Activated CD4-positive, alpha-beta T cell treated with anti-CD3 and anti-CD28 coated beads, Interleukin-2, Interleukin-6, amounts not matched to agents 100 ng/mL and 50 ng/mL, durations not matched to agents 16 hours and 8 hours (primary cell): Measurements from ENCODE around the gene PDZD4.

ENCODE experiments used
- DNase-seq: peaks from one replicate; pipeline ENCODE4 v3.0.0-alpha.2; 2020

Gene PDZD4

DNA sequence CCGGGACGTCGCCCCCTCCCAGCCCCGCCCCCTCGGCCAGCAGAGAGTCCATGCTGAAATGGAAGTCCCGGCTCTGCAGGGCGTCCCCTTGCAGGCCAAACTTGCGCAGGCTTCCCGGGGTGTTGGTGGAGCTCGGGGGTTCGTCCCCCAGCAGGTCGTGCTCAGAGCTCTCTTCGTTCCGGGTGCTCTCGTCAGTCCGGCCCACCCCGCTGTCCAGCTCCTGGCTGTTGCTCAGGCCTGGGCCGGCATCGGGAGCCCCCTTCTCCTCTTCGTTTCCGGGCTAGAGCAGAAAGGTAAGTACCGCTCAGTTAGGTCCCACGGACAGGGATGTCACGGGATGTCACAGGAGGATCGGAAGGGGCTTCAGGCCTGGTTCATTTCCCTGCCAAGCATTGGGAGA is 25.7 kb downstream of the PDZD4 start:
- no peak for DNase-seq

DNA sequence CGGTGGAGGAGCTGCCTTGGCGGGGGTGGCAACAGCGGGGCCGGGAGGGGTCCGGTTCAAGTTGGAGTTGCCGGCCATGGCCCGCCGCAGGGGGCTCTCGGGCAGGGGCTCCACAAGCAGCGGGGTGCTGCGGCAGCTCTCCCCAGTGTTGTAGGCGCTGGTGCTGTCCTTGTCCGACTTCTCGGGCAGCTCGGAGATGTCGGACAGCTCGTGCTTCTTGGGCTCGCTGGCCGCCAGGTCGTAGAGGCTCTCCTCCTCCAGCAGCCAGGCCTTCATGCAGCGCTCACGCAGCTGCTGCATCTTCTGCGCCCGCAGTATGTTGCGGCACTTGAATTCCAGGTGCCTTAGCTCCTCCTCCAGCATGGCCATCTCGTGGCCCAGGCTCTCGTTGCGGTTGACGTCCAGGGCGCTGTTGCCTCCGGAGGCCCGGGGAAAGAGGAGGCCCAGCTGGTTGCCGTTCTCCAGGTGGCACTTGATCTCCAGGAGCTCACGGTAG is 26.2 kb downstream of the PDZD4 start:
- DNase-seq: no peak

DNA sequence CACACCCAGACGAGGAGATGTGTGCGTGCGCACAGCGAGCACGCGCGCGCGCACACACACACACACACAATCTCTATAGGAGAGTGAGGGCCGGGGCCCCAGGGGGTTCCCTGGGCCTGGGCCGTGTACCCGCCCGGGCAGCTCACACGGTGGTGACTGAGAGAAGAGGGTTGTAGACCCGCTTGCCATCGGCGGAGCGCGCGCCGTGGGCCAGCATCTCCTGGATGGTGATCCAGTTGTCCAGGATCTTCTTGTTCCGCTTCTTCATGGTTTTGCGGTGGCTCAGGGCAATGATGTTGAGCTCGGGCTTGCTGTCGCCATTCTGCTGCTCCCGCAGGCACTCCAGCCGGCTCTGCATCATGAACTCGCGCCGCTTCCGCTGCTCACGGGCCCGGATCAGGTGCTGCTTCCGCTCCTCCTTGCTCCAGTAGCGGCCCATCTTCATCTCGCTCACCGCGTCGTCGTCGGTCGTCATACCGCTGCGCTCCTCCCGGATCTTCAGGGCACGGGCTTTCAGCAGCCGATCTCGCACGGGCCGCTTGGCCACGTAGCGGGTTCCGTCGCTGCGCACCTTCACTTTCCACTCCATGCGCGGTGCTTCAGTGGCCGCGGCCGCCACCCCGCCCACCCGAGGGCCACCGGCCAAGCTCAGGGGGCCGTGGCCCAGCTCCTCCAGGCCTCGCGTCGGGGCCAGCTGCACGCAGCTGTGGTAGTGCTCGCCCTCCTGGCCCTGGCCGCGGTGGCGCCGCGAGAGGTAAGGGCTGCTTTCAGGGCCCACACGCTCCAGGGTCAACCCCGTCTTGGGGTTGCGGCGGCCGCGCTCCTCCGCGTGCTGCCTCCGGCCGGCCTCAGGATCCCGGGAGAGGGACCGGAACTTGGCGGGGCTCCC is 26.9 kb downstream of the PDZD4 start:
- DNase-seq: no peak

DNA sequence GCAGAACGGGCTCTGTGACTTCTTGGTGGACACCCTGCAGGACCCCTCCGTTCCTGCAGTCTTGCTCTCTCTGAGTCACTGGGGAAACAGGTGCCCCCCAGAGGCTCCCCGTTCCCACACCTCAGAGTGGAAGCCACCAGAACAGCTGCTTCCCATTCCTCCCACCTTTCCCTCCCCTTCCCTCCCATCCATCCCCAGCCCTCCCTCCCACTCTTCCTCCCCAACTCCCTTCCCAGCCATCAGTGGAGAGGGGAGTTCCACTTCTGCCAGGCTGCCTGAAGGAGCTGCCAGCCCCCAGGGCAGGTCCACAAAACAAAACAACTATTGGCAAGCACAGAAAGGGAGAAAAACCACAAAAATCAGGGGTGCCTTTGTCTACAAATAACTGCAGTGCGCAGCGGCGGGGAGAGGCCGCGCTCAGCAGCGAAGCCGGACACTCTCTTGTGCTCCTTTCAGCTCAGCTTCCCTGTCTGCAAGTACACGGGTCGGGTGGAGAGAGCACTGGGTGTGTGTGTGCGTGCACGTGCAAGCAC is 27.8 kb downstream of the PDZD4 start:
- no peak for DNase-seq

DNA sequence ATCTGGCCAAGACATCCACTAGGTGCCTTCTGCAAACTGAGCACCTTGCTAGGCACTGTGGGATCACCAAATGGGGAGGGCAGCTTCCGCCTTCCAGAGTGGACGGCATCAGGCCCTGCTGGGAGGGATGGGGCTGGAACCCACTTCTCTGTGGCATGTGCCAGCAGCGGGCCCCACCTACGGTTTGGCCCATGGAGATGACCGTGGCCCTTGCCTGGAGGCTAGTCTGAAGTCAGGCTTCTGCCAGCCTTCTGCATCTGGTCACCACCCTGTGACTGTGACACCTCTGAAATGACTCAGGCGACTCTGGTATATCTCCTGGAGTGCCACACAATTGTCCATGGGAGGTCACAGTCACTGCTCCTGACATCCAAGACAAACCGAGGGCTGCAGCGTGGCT is 28.7 kb downstream of the PDZD4 start:
- DNase-seq: no peak

DNA sequence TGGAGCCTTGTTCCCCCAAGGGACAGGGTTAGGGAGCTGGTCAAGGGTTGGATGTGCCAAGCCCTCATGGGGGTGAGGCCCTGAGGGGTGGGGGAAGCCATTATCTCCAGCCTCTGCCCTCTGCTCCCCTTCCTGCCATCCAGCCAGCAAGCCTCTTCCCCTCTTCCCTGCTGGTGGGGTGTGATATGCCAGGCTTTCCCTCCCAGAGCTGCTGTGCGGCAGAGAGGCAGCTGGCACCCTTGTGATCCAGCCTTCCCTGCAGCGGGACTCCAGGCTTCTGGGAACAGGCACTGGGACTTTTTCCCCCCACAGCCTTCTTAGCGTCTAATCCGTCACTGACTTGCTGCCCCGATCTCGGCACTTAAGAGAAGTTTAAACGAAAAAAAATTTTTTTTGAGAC is 29.6 kb downstream of the PDZD4 start:
- DNase-seq: no peak

DNA sequence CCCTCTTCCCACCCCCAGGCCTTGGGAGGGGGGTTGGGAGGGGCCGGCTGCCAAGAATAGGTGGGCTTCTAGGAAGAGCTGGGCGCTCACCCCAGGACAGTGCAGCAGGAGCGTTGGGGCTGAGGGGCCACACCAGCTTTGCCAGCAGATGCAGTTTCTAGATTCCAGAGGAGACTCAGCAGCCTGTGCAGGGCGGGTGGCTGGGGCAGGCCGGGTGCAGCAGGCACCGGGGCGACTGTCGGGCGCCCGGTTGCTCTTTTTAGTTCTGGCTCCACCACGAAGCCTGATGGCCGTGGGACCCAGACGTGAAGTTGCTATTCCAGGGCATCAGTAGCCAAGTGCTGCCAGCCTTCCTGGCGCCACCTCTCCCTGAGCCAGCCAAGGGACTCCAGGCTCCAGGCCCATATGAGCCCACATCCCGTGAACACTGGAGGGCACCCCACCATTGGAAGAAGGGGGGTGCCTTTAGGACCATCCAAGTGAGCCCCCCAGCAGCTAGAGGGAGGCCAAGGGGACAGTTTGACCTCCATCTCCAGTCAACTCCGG is 30.1 kb downstream of the PDZD4 start:
- no peak for DNase-seq

DNA sequence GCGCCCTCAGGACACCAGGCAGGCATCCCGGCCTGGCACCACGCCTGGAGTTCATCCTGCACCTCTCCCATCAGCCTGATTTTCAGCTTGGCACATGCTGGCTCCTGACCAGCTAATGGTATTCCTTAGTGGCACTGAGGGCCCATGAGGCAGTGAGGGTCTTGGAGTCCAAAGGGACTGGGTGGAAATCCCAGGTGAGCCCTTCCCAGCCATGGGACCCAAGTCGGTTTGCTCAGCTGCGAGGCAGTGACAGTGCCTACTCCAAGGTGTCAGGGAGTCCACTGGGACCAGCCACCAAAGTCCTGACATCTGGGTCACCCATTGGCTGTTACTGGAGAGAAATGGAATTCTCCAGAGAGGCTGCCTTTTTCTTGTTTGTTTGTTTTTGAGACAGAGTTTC is 31.0 kb downstream of the PDZD4 start:
- no peak for DNase-seq

DNA sequence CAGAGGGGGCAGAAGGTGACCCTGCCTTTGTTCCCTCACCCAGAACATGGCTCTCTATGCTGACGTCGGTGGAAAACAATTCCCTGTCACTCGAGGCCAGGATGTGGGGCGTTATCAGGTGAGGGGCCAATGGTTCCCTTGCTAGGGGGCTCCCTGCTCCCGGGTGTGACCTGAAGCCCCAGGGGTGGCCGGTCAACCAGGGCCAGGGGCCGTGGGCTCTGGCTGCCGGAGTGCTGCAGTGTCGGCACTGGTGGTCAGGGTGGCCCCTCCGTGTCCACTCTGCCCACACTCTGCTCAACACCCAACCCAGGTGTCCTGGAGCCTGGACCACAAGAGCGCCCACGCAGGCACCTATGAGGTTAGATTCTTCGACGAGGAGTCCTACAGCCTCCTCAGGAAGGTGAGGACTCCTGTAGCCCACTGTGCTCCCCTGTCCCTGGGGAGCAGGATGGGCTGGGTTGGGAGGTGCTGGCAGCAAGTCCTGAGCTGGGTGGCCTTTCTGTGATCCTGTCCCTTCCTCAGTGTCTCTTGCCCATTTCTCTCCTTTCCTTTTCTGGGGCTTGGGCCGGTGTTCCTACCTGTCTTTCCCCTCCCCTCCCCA is 32.8 kb downstream of the PDZD4 start:
- no peak for DNase-seq

DNA sequence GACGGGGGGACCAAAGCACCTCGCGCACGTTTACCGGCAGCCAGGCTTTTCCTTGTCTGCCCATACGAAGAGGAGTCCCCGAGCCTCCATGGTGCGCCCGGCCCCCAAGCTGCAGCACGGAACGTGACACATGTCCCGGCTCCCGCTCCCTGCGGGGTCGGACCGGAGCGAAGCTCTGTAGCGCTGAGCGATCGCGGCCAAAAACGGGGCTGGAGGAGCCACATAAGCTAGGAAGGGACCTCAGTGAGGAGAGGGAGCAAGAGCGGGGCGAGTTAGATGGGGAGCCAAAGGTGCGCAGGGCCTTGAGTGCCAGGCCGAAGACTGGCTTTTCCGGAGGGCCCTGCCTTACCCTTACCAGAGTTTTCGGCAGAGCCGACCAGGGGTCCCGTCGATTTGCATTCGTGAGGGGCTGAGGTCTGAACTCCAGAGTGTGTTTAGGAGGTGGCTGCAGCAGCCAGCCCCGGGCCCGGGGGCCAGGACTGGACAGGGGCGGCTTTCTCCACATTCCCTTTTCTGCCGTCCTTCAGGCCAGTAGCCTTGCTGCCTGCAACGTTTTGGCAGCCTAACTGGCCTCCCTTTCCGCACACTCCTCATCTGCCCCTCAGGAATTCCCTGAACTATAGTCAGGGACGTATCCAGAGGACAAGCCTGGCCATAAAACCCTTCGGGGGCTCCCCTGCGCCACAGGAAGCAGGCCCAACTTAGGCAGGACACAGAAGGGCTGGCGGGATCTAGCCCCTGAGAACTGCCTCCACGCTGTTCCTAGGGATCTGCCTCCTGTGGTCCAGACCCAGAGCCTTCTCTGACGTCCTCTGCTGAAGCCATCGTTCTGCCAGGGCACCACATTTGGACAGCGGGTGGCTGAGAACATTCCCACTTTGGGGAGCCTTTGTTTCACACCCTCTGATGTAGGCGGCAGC is 35.2 kb downstream of the PDZD4 start:
- no peak for DNase-seq

DNA sequence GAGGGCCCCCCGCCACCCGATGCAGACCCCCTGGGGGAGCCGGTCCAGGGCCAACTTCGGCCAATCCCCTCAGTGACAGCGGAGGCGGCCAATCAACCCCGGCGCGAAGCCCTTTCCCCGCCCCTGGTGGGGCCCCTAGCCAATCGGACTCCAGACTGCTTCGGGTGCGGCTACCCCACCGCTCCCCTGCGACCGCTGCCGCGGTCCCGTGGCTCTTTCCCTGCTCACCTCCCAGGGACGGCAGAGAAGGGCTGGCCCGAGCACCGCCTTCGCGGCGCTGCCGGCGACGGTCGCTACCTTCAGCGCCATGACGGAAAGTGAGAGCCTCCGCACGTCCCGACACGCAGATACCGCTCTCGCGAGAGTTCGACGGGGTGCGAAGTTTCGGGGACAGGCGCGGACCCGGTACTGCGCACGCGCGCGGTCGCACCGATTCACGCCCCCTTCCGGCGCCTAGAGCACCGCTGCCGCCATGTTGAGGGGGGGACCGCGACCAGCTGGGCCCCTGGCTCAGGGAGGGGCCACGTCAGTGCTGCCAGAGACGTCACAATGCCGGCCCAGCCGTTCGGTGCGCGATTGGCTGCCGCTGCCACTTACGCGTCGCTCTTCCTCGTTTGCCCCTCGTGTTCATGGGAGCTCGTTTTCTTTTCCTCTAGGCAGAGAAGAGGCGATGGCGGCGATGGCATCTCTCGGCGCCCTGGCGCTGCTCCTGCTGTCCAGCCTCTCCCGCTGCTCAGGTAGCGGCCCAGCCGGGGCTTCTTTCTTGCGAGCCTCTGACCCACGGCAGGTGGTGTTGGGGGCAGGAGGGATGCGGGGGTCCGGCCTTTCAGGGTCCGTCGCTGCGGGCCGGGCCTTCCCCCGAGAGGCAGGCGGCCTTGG is 36.1 kb downstream of the PDZD4 start, which contains the start of the genes IDH3G and SSR4:
TSS of gene IDH3G (minus strand) at position 358 of the 879 bp plus-strand sequence. CDS start at position 309, 49 bp downstream.
TSS of gene SSR4 (plus strand) at position 651 of the 879 bp plus-strand sequence. CDS start at position 671, 20 bp downstream.
- DNase-seq: peak; percentile 94

DNA sequence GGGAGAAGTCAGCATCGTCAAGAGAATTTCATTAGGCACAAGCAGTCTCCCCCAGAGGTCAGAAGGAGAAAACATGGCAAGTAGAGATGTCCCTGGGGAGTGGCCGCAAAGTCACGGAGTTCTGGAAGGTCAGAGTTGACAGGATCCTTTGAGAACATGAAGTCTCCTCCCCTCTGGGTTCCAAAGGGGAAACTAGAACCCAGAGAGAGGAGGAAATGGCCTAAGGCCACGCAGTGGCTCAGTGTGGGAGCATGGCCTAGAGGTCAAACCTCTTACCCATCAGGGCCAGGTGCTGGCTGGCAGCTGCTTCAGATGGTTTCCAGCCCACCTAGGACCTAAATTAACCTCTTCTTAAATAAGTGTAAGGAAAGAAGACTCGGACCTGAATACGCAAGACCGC is 37.1 kb downstream of the PDZD4 start:
- DNase-seq: no peak

DNA sequence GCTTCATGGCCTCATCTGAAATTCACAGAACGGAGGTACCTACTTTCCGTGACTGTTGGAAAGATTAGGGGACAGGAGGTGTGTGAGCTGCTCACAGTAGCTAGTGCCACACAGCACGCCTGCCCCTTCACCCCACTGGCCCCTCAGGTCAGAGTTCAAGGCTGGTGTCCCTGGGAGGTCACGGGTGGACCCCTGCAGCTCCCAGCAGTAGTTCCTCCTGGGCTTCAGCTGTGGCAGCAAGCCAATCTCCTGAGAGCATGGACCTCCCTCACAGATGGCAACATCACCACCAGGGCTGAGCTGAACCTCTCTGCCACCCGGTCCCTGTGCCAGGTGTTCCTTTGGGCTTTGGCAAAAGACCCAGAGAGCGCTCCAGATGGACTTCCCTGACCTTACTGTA is 38.0 kb downstream of the PDZD4 start:
- DNase-seq: no peak

DNA sequence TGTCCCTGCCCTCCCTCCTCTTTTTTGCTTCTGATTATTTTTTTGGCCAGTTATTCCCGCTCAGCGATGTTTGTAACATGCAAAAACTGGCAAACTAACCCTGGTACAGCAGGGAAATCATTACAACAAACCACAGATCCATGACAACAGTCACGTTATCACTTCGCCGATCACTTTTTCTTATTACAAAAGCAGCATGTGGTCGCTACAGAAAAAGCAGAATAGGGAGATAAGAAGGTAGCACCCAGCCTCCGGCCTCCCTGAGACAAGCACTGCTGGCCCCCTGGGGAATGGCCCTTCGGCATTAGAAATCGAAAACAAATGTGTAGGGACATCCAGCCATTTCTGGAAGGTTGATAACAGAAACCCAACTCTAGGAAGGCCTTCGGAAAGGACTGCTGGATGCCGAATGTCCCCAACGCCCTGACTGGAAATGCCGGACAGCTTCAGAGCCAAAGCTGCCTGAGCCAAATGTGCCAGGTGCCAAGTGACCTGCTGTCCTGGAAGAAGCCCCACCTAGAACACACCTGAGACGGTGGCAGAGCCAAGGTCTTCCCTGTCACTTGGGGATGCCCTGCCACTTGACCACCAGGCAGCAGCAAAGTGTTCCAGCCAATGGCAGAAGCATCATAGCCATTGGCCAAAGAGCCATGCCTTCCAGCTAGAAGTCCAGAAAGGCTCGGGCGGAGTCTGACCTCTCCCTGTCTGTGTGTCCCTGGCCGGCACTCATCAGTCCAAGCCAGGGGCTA is 39.1 kb downstream of the PDZD4 start:
- DNase-seq: no peak

DNA sequence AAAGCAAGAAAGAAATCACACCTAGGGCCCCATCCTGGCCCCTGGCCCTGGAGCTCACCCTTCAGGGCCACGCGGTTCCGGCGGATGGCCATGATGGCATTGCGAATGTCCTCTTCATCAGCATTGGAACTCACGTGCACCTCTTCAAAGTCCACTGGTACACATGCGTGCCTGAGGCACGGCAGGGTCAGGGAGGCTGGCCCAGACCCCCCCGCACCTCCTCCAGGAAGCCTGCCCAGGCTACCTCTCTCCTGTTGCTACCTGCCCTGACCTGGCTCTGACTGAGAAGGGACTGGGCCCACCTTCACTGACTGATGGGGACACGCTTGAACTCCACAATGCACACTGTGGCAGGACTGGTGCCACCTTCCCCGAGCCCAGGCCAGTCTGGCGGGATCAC is 40.7 kb downstream of the PDZD4 start:
- DNase-seq: no peak

DNA sequence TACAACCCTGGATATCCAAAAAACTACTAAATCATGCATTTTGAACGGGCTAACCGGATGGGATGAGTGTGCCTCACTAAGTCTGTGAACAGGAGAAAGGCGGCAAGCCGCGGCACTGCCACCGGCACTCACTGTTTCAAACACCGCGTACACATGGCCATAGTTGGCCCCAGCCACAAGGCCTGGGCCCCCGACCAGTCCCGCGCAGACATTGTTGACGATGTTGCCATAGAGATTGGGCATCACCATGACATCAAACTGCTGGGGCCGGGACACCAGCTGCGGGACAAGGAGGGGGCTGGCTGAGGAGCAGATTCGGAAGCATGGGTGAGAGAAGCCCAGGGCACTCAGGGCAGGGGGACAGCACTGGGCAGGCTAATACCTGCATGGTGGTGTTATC is 43.7 kb downstream of the PDZD4 start:
- no peak for DNase-seq

DNA sequence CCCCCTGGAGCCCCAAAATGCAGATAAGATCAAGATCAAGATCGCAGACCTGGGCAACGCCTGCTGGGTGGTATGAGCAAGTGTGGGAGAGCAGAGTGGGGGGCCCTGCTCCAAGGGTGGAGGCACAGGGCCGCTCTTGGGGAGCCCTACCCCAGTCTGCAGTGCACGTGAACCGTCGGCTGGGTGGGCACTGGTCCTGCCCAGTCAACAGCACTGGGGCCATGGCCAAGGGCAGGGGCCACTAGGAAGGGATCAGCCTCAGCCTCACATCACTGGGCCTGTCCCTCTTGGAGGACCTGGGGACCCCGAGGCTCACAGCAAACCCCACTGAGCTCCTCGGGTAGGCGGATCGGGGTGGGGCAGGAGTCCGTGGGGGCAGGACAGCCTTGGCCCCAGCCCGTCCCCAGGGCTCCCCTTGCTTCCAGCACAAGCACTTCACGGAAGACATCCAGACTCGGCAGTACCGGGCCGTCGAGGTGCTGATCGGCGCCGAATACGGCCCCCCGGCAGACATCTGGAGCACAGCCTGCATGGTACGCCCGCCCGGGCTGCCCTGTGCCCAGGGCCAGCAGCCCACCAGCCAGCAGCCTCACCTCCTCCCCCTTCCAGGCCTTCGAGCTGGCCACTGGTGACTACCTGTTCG is 45.9 kb downstream of the PDZD4 start:
- DNase-seq: no peak

DNA sequence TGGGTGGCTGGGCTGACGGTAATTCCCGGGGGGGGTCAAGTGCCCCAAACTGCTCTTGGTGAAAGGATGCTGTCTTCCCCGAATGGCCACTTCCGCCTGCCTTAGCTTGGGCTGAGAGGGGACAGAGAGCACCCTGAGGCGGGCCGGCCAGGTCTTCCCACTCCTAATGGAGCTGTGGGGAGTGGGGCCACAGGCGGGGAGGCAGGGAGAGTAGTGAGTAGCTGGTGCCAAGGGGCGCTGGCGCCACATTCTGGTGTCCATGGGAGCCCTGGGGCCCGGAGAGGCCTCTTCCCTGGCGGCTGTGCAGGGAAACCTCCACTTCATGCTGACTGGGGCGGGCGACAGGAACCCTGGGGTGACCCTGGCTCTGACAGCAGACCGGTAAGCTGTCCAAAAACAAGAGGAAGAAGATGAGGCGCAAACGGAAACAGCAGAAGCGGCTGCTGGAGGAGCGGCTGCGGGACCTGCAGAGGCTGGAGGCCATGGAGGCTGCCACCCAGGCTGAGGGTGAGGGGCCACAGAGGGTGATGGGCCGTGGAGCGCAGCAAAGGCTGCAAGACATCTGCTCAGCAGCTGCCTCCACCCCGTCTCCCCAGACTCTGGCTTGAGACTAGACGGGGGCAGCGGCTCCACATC is 46.8 kb downstream of the PDZD4 start:
- DNase-seq: no peak

DNA sequence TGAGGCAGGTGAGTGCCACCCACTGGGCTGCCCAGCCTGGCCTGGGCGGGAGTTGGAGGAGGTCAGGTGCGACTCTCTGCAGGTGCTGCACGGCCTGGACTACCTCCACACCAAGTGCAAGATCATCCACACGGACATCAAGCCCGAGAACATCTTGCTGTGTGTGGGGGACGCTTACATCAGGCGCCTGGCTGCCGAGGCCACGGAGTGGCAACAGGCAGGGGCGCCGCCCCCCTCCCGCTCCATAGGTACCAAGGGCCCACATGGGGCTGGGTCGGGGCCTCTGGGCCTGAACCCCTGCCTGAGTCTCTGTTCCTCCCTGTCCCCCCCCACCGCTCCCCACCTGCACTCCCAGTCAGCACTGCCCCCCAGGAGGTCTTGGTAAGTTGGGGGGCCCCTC is 47.5 kb downstream of the PDZD4 start:
- DNase-seq: no peak

DNA sequence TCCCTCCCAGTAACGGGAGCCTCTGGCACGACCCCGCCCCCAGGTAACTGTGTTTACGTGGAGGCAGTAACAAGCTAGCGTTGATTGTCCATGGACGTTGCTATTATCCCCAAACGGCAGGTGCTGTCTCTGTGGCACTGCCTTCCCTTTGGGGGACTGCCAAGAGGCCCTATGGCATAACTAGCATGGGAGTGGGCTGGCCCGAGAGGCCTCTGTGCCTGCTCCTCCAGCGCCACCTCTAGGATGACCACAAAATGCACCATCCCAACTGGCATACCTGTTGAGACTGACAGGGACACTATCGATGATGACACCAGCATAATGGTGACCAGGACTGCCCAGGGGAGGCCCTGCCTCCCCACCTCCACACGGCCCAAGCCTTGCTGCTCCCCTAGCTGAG is 48.0 kb downstream of the PDZD4 start:
- DNase-seq: no peak
